Brain microvascular endothelial cell (primary cell): ENCODE results near the gene CBX4.

Source experiments
- DNase-seq: peaks from one replicate; pipeline ENCODE4 v3.0.0-alpha.2; 2020
- H3K27ac ChIP-seq: fragments of 250-450 bp; sonication (Bioruptor Pico); 2 replicates; pipeline ENCODE4 v1.5.1; 2020; ENCODE audit warnings: mild to moderate bottlenecking, moderate library complexity
- H3K27me3 ChIP-seq: fragments of 250-450 bp; sonication (Bioruptor Pico); replicated peaks from 2 replicates; pipeline ENCODE4 v1.5.1; 2020; ENCODE audit warnings: mild to moderate bottlenecking
- H3K36me3 ChIP-seq: fragments of 250-450 bp; sonication (Bioruptor Pico); replicated peaks from 2 replicates; pipeline ENCODE4 v1.5.1; 2020; ENCODE audit warnings: mild to moderate bottlenecking
- H3K4me3 ChIP-seq: 2 replicates; pipeline ENCODE4 v1.5.1; 2011; ENCODE audit warnings: low read depth, mild to moderate bottlenecking, control low read depth, low read length, moderate library complexity
- CTCF ChIP-seq: IDR thresholded peaks from 2 replicates; pipeline ENCODE4 v1.5.1; 2011; ENCODE audit warnings: low read depth, mild to moderate bottlenecking, moderate library complexity, low read length, control low read depth, inconsistent platforms; ENCODE audit errors: missing control alignments
- in situ Hi-C: cut with HindIII; loops from 2 replicates; pipeline ENCODE4 v1.10.0; 2017; ENCODE audit warnings: low sequenced_read_pairs, low pct_ligation_motif_present

Gene CBX4

DNA sequence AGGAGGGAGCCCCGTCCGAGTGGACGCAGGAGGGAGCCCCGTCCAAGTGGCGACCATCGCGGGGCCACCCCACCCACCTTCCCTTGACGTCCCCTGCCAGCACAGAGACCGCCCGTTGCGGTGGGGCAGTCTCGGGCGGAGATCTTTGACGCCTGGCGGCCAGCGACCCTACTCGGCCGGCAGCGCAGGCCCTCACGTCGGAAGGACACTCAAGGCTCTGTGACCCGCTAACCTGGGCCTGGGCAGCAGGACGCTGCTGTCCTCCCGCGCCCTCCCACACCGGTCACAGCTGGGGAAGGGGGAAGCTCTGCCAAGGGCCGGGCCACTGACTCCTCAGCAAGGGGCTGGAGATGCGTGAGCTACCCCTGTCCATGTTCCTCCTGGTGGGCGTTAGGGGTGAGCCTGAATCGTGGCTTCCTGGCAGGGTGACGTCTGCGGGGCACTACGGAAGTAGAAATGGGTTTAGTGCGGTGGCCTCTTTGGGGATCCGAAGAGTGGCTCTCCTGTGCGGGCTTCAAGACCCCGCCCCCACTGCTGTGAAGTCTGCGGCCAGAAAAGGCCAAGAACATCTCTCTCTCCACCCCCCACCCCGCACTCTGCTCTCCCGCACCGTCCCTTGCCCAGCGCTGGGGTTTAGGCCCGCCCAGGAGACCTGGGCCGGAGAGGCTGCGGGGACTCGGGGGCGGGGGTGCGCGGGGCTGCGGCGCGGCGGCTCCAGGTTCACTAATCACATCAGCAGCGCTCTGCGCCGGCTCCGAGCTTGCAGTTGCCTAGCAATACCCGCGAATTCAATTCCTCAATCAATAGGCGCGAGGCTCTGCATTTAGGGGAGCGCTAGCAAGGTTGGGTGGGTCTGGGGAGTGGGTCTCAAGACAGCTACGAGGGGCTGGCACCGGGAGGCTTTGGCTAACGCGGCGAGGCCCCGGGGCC lies 48.2 kb downstream of the CBX4 start:
- in situ Hi-C loops, result loop anchor here (25.0 kb wide), 1 partner anchor 196 kb away; no protein-coding TSS in a partner anchor
- TF ChIP-seq CTCF, result no peak
- H3K36me3 ChIP-seq, result peaks cover 2% of the 10 kb centered on the region
- H3K27ac ChIP-seq, result no peak overlapping the region
- peaks cover 40% of the 10 kb centered on the region for H3K27me3 ChIP-seq
- DNase-seq, result no peak
- H3K4me3 ChIP-seq, result no peak overlapping the region

GRCh38 chr17:79789943-79790804 lies 49.1 kb downstream of the CBX4 start:
- Histone ChIP-seq H3K27me3 (peaks cover 40% of the 10 kb centered on the region), H3K4me3 (no peak overlapping the region), H3K27ac (no peak overlapping the region), H3K36me3 (peaks cover 2% of the 10 kb centered on the region)
- in situ Hi-C loops, result loop anchor here (25.0 kb wide), 1 partner anchor 197 kb away; no protein-coding TSS in a partner anchor
- DNase-seq, result no peak
- TF ChIP-seq CTCF, result peak; percentile 41

- DNase-seq, result no peak
- Histone ChIP-seq H3K4me3 (no peak overlapping the region), H3K36me3 (no peaks in the 10 kb centered on the region), H3K27ac (no peak overlapping the region), H3K27me3 (peaks cover 40% of the 10 kb centered on the region)
- in situ Hi-C loops, result loop anchor here (25.0 kb wide), 1 partner anchor 198 kb away; no protein-coding TSS in a partner anchor
- peak; percentile 5 for TF ChIP-seq CTCF
Measured at GRCh38 chr17:79788989-79789942, 50.0 kb downstream of the CBX4 start.

- H3K36me3 ChIP-seq, result no peaks in the 10 kb centered on the region
- DNase-seq, result no peak
- in situ Hi-C loops, result loop anchor here (25.0 kb wide), 1 partner anchor 199 kb away; no protein-coding TSS in a partner anchor
- H3K27me3 ChIP-seq, result peaks cover 40% of the 10 kb centered on the region
- TF ChIP-seq CTCF, result no peak
- no peak overlapping the region for H3K4me3 ChIP-seq
- H3K27ac ChIP-seq, result no peak overlapping the region
Measured at GRCh38 chr17:79788455-79788854, 50.8 kb downstream of the CBX4 start.

- Histone ChIP-seq H3K27ac (no peak overlapping the region), H3K36me3 (no peaks in the 10 kb centered on the region), H3K4me3 (no peak overlapping the region), H3K27me3 (peaks cover 37% of the 10 kb centered on the region)
- in situ Hi-C loops, result loop anchor here (25.0 kb wide), 1 partner anchor 200 kb away; no protein-coding TSS in a partner anchor
- TF ChIP-seq CTCF, result no peak
- DNase-seq, result no peak
Measured at GRCh38 chr17:79786930-79787643, 52.2 kb downstream of the CBX4 start.
